Stimulated activated CD8-positive, alpha-beta memory T cell treated with anti-CD3 and anti-CD28 coated beads, Interleukin-12 subunit alpha, Interleukin-12 subunit beta, amount 100 ng/mL, for 24 hours (primary cell): Measurements from ENCODE around the gene APOC1.
A peak's percentile ranks its signal among the peaks of the same experiment; 100 is the strongest.
"Not testable (repeated sequence)": the region's sequence is repeated elsewhere in the genome, so short reads cannot be mapped to it uniquely, and the experiment has no call there.

ENCODE experiments used
- DNase-seq: peaks from one replicate; pipeline ENCODE4 v3.0.0-alpha.2; 2020; ENCODE audit errors: extremely low read depth

The APOC1 gene

DNA sequence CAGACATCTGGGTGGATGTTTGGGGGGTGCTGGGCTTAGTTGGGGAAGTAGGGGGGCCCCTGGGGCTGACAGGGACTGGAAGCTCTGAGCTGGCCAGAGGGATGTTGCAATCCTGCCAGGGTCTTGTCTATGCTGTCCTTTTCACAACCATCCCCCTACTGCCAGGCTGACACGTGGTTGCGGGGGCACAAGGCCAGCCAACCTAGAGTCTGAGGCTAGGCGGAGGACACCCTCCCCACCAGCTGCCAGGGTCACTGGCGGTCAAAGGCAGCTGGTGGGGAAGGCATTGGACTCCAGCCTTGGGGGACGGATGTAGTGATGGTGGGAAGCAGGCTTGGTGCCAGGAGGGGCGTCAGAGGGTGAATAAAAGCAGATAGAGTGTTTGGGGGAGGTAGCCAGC, 1.6 kb upstream of the APOC1 start:
- no peak for DNase-seq

- DNase-seq: not testable (repeated sequence)
Observed at GRCh38 chr19:44913512-44914432, 636 bp upstream of the APOC1 start.

DNA sequence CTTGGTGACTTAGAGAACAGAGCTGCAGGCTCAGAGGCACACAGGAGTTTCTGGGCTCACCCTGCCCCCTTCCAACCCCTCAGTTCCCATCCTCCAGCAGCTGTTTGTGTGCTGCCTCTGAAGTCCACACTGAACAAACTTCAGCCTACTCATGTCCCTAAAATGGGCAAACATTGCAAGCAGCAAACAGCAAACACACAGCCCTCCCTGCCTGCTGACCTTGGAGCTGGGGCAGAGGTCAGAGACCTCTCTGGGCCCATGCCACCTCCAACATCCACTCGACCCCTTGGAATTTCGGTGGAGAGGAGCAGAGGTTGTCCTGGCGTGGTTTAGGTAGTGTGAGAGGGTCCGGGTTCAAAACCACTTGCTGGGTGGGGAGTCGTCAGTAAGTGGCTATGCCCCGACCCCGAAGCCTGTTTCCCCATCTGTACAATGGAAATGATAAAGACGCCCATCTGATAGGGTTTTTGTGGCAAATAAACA, 9.9 kb downstream of the APOC1 start:
- DNase-seq: no peak

GRCh38 chr19:44925114-44925891, 10.9 kb downstream of the APOC1 start:
- DNase-seq: no peak

- DNase-seq: not testable (repeated sequence)
Observed at GRCh38 chr19:44926245-44927077, 12.1 kb downstream of the APOC1 start.

- no peak for DNase-seq
Observed at GRCh38 chr19:44927746-44928145, 13.3 kb downstream of the APOC1 start.

DNA sequence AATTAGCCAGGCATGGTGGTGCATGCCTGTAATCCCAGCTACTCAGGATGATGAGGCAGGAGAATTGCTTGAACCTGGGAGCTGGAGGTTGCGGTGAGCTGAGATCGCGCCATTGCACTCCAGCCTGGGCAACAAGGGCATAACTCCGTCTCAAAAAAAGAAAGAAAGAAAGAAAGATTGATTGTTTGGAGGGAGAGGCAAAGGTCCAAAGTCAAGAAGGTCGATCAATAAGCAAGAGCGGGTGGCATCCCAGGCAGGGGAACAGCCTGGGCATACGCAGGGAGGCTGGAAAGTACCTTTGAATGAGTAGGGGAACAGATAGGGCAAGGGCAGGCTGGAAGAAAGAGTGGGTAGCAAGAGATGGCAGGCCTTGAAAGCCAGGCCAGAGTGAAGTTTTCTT, 15.7 kb downstream of the APOC1 start:
- DNase-seq: no peak

DNA sequence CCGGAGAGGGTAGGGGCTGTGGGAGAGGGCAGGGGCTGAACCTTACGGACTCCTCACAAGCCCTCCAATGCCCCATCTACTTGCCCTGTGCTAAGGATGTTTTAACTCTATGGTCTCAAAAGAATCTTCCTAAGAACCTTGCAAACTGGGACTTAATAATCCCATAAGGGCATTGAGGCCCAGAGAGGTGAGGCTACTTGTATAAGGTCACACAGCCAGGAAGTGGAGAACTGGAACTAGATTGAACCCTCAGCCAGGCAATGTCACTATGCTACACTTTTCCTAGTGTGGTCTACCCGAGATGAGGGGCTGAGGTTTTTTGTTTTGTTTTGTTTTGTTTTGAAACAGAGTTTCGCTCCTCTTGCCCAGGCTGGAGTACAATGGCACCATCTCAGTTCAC, 17.1 kb downstream of the APOC1 start:
- no peak for DNase-seq

DNA sequence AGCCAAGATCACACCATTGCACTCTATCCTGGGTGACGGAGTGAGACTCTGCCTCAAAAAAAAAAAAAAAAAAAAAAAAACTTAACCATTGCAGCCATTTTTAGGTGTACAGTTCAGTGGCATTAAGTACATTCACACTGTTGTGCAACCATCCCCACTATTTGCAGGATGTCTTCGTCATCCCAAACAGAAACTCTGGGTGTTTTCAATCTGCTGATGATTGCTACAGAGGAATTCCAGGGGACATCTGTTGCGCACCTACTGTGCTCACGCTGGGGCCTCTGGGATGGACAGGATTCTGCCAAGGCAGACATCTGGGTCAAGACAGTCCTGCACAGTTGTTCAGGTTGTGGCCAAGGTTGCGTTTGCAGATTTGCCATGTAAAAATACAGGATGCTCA, 25.3 kb downstream of the APOC1 start:
- DNase-seq: no peak

DNA sequence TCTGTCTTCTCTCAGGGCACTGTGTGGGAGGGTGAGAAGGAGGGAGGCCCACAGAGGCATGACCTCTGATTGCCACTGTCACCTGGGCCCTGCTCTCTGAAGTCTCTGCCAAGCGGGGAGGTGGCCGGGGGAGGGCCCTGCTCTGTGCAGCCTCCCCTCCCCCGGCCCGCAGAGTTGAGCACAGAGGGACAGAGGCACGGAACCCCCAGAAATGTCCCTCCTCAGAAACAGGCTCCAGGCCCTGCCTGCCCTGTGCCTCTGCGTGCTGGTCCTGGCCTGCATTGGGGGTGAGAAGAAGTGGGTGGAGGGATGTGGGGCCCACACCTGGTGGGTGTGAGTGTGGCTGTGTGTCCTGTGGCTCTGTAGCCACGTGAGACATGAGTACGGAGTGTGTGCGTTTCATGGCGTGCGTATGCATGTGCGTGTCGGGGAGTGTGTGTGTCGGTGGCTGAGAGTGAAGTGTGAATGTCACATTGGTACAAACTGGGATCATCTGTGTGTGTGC, 27.7 kb downstream of the APOC1 start, which contains the start of gene APOC4:
Gene APOC4 (plus strand): TSS at position 171 of the 505 bp plus-strand sequence. CDS start 41 bp downstream, at position 212.
- no peak for DNase-seq

DNA sequence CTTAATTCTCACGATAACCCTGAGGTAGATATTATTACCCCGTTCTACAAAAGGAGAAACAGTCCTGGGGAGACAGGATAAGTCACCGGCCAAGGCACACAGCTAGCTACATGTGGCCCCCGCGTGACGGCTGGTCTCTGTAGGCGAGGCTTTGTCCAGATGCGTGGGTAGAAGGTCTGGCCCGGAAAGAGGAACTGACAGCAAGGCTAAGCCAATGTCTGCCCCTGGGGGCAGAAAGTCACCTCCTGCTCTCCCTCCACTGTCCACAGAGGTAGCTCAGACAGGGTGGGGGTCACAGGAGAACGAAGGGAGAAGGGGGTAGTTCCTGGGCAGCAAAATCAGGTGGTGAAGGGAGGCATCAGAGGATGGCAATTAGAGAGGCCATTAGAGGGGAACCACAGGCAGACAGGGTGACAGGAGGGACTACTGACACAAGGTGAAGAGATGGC, 29.4 kb downstream of the APOC1 start:
- no peak for DNase-seq

DNA sequence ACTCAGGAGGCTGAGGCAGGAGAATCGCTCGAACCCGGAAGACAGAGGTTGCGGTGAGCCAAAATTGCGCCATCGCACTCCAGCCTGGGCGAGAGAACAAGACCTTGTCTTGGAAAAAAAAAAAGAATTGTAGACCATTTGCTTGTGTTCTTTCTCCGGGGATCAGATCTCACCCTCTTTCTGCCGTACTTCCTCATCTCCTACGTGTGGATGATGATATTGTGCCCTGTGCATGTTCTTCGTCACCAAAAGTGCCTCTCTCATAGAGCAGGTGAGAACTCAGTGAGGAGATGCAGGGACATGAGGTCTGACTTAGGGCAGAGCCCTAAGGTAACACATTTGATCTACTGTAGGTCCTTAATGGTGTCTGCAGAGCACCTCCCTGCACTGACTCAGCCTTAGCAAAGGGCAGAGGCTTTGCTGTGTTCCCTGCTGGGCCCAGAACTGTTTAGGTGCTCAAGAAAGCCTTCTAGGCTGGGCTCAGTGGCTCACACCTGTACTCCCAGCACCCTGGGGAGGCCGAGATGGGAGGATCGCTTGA, 32.7 kb downstream of the APOC1 start:
- no peak for DNase-seq

DNA sequence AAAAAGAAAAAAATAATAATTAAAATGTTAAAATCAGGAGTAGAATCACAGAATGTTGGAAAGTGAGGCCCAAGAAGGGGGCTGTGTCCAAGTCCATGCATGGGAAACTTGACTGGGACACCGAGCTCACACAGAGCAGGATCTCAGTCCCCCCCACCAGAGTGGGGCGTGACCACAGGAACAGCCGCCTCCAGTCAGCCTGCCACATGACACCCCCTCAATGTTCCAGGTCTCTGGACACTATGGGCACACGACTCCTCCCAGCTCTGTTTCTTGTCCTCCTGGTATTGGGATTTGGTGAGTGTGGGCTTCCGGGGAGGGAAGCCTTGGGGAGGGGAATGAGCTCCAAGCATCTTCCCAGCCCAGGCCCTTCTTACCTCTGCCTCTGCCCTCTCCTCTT, 33.8 kb downstream of the APOC1 start:
- no peak for DNase-seq

- no peak for DNase-seq
Observed at GRCh38 chr19:44948763-44949374, 34.5 kb downstream of the APOC1 start.

GRCh38 chr19:44949550-44949949, 35.1 kb downstream of the APOC1 start:
- DNase-seq: no peak

DNA sequence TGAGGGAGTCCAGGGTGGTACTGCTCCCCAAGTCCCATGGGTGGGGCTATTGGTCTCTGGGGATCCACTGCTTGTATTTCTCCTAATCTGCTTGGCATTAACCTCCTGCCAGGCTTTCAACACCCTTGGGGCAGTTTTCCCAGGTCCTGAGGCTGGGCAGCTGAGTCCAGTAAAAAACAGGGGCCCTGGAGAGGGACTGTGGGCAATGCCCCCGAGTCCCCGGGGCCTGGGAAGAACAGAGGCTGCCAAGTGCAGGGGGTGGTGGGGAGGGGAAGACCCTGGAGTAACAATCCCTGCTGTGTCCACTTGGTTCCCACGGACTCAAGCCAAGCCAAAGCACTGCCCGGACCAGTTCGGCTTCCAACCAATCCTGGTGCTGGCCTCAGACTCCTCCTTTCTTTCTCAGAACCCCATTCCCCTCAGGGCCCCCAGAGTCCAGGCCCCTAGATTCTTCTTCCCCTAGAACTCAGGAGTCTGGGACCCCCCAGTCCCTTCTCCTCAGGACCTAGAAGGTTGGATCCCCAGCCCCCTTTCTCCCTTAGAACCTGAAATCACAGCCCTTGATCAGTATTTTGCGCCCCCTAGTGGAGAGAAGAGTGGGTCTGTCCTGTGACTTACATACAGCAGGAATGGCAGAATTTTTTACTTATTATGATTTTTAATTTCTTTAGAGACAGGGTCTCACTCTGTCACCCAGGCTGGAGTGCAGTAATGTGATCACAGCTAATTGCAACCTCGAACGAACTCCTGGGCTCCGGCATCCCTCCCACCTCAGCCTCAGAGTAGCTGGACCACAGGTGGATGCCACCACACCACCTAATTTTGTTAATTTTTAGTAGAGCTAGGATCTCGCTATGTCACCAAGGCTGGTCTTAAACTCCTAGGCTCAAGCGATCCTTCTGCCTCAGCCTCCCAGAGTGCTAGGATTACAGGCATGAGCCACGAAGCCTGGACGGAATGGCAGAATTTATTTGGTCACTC, 37.1 kb downstream of the APOC1 start:
- no peak for DNase-seq

- DNase-seq: no peak
Observed at GRCh38 chr19:44954278-44954648, 39.9 kb downstream of the APOC1 start.

DNA sequence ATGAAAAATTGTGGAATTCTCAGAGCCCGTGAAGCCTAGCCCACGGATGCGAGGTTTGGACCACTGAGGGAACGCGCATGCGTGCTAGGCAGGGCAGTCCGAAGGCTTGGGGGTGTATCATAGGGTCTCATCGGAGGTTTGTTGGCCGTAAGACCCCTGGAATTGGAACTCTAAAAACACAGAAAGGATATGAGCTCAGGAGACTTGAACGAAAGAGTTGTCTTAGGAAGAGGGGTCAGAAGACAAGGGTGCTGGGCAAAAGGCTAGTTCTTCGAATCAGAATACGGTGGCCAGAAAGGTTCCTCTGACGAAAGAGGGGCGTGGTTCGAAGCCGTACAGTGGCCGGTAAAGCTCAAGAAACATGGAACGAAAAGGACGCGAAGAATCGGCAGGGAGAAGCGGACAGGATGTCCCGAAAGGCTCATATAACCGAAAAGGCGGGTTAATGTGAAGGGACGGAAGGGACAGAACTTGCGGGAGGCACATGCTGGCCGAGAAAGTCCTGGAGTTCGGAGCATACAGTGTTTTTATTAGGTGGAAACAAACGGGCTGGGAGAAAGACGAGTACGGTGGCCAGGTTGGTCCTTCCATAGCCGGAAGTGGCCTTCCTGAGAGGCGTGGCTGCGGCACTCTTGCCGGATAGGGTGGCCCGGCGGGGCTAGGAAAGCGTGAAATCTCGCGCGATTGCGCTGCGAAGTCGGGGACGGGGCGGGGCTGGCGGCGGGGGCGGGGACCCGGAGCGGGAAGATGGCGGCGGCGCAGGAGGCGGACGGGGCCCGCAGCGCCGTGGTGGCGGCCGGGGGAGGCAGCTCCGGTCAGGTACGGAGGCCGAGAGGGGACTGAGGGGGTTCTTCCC, 40.5 kb downstream of the APOC1 start, which contains the start of gene CLPTM1:
Gene CLPTM1 (plus strand): TSS at position 732 of the 856 bp plus-strand sequence. CDS start 16 bp downstream, at position 748.
- peak; percentile 91 for DNase-seq
